HAP-1 (cell line): ENCODE results near the gene IPO13.

Experiments
- DNase-seq, 2 experiments: peaks; one replicate each; pipeline ENCODE4 v3.0.0-alpha.2; 2016 to 2020; ENCODE audit warnings: low spot score in 2 of 2
- H3K27me3 ChIP-seq: fragments of 250-450 bp; sonication (Bioruptor Pico); 2 replicates; pipeline ENCODE4 v1.5.1; 2020; ENCODE audit warnings: low read depth, mild to moderate bottlenecking, moderate library complexity
- H3K36me3 ChIP-seq: fragments of 250-450 bp; sonication (Bioruptor Pico); replicated peaks from 2 replicates; pipeline ENCODE4 v1.5.1; 2020; ENCODE audit warnings: mild to moderate bottlenecking
- H3K4me1 ChIP-seq: fragments of 250-450 bp; sonication (Bioruptor Pico); 2 replicates; pipeline ENCODE4 v1.5.1; 2020; ENCODE audit warnings: mild to moderate bottlenecking
- H3K4me3 ChIP-seq: fragments of 250-450 bp; sonication (Bioruptor Pico); 2 replicates; pipeline ENCODE4 v1.5.1; 2020; ENCODE audit warnings: mild to moderate bottlenecking, moderate library complexity
- H3K9me3 ChIP-seq: fragments of 250-450 bp; sonication (Bioruptor Pico); 2 replicates; pipeline ENCODE4 v1.5.1; 2020; ENCODE audit warnings: mild to moderate bottlenecking, moderate library complexity
- in situ Hi-C: fragments of 300-500 bp; cut with MboI; formaldehyde crosslinking; loops from 3 replicates; pipeline ENCODE4 v1.14.3; 2020; ENCODE audit warnings: low sequenced_read_pairs, inconsistent platforms, mixed read lengths

Gene IPO13

GRCh38 chr1:44016041-44016889 lies 69.5 kb downstream of the IPO13 start:
- DNase-seq: no peak
- in situ Hi-C loops: no loop called here
- H3K4me1 ChIP-seq: no peaks in the 10 kb centered on the region
- H3K27me3 ChIP-seq: no peaks in the 10 kb centered on the region
- H3K36me3 ChIP-seq: peaks cover 3% of the 10 kb centered on the region; the same call in 1 of the 2 replicates
- no peaks in the 10 kb centered on the region for H3K9me3 ChIP-seq
- no peak overlapping the region for H3K4me3 ChIP-seq

GRCh38 chr1:44016890-44017400 lies 70.2 kb downstream of the IPO13 start:
- in situ Hi-C loops: no loop called here
- no peak overlapping the region for H3K4me3 ChIP-seq

More at GRCh38 chr1:44016890-44017400, 70.2 kb downstream of the IPO13 start:
- Histone ChIP-seq H3K27me3 (no peaks in the 10 kb centered on the region), H3K4me1 (no peaks in the 10 kb centered on the region), H3K9me3 (no peaks in the 10 kb centered on the region), H3K36me3 (peaks cover 3% of the 10 kb centered on the region; the same call in 1 of the 2 replicates)
- no peak for DNase-seq
